ENCODE data around the gene MSH2.

MSH2 gene

DNA sequence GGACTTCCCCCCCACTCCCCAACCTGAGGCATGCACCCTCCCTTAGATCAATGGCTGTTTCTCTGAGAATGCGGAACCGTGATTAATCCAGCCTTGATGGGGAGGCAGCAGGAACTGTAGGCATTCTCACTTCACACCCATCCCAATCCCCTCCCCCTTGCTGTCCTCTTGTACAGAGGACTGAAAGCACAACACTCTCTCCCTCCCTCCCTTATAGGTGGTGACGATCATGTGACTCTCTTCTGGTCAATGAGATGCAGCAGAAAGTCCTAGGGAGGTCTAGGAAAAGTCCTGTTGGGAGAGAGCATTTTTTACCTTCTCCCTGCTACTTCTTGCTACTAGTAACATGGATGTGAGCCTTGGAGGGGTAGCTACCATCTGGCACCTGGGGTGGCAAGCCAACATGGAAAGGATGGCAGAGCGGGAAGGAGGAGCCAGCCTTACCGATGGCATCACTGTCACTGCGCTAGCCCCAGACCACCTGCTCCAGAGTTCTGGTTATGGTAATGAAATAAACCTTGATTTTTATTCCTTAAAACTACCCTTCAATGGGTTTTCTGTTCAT, 106.9 kb downstream of the MSH2 start:
- no peak for TF ChIP-seq CTCF (IDR thresholded peaks at IDR 0.05; ENCODE audit: control insufficient read depth, extremely low read depth, insufficient read depth)
- no peak overlapping the region for H3K4me3 ChIP-seq (ENCODE audit: low read depth, low read length)
- no peak for DNase-seq (ENCODE audit: low read depth)

GRCh38 chr2:47510745-47511144, 107.8 kb downstream of the MSH2 start:
- TF ChIP-seq CTCF (IDR thresholded peaks at IDR 0.05; ENCODE audit: control insufficient read depth, extremely low read depth, insufficient read depth) = no peak
- H3K4me3 ChIP-seq (ENCODE audit: low read depth, low read length) = no peak overlapping the region
- DNase-seq (ENCODE audit: low read depth) = no peak

- TF ChIP-seq CTCF (IDR thresholded peaks at IDR 0.05; ENCODE audit: control insufficient read depth, extremely low read depth, insufficient read depth) = no peak
- no peak for DNase-seq (ENCODE audit: low read depth)
These were observed 109.7 kb downstream of the MSH2 start for GRCh38 chr2:47512581-47513083.

DNA sequence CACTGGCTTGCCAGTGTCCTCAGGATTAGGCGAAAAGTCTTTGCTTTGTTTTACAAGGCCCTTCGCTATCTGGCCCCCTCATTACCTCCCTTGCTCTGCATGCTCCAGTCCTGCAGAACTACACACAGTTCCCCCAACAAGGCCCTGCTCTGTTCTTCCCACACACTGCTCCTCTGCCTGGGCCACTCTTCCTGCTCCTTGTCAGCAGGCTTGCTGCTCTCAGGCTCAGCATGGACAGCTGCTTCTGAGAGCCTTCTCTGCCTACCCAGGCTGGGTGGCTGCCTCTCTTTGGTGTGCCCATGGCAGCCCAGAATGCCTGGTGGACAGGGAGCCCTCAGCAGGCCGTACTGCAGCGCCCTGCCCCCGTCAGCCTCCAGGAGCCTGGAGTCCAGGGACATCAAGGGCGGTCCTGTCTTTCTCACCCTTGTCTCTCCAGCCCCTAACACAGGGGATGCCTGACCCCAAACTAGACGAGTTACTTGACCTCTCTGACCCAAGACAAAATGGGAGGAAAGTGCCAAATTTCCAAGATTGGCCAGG, 111.1 kb downstream of the MSH2 start:
- no peak overlapping the region for H3K4me3 ChIP-seq (ENCODE audit: low read depth, low read length)
- no peak for TF ChIP-seq CTCF (IDR thresholded peaks at IDR 0.05; ENCODE audit: control insufficient read depth, extremely low read depth, insufficient read depth)
- DNase-seq (ENCODE audit: low read depth) = no peak

More at GRCh38 chr2:47512581-47513083, 109.7 kb downstream of the MSH2 start:
- no peak overlapping the region for H3K4me3 ChIP-seq (ENCODE audit: low read depth, low read length)

- DNase-seq (ENCODE audit: low read depth) = no peak
- no peak overlapping the region for H3K4me3 ChIP-seq (ENCODE audit: low read depth, low read length)
- TF ChIP-seq CTCF (IDR thresholded peaks at IDR 0.05; ENCODE audit: control insufficient read depth, extremely low read depth, insufficient read depth) = no peak
These were observed 113.6 kb downstream of the MSH2 start for GRCh38 chr2:47516360-47517104.

- DNase-seq (ENCODE audit: low read depth) = no peak
- no peak for TF ChIP-seq CTCF (IDR thresholded peaks at IDR 0.05; ENCODE audit: control insufficient read depth, extremely low read depth, insufficient read depth)
- H3K4me3 ChIP-seq (ENCODE audit: low read depth, low read length) = no peak overlapping the region
These were observed 115.7 kb downstream of the MSH2 start for GRCh38 chr2:47518497-47519146.

Data from LNCaP clone FGC (cell line).